Hematopoietic multipotent progenitor cell treated with erythropoietin and hydrocortisone succinate and interleukin-3 and kit ligand, for 17 days (in vitro differentiated cells): Measurements from ENCODE around the gene FUT3.

Source experiments
- DNase-seq: peaks from one replicate; pipeline ENCODE4 v3.0.0-alpha.2; 2015; ENCODE audit warnings: low spot score

Gene FUT3

GRCh38 chr19:5823579-5824281 is 27.5 kb downstream of the FUT3 start:
- peak; percentile 33 for DNase-seq

GRCh38 chr19:5822181-5822844 is 28.9 kb downstream of the FUT3 start:
- DNase-seq = no peak

- no peak for DNase-seq
Observed at GRCh38 chr19:5821521-5822180, 29.6 kb downstream of the FUT3 start.

GRCh38 chr19:5820785-5821184 is 30.5 kb downstream of the FUT3 start:
- DNase-seq = no peak

GRCh38 chr19:5818594-5818993 is 32.7 kb downstream of the FUT3 start:
- DNase-seq = no peak

GRCh38 chr19:5817218-5817617 is 34.0 kb downstream of the FUT3 start:
- no peak for DNase-seq

- DNase-seq = no peak
Observed at GRCh38 chr19:5814852-5815246, 36.4 kb downstream of the FUT3 start.

GRCh38 chr19:5814123-5814851 is 37.0 kb downstream of the FUT3 start:
- no peak for DNase-seq

GRCh38 chr19:5811117-5811516 is 40.1 kb downstream of the FUT3 start:
- no peak for DNase-seq

- no peak for DNase-seq
Observed at GRCh38 chr19:5809469-5809868, 41.8 kb downstream of the FUT3 start.

GRCh38 chr19:5809053-5809452 is 42.2 kb downstream of the FUT3 start:
- DNase-seq = no peak

- no peak for DNase-seq
Observed at GRCh38 chr19:5808120-5808816, 43.0 kb downstream of the FUT3 start.

- DNase-seq = no peak
Observed at GRCh38 chr19:5806905-5807304, 44.3 kb downstream of the FUT3 start.

- DNase-seq = no peak
Observed at GRCh38 chr19:5806133-5806489, 45.1 kb downstream of the FUT3 start.

- DNase-seq = no peak
Observed at GRCh38 chr19:5805462-5806132, 45.7 kb downstream of the FUT3 start.

GRCh38 chr19:5804516-5805461 is 46.5 kb downstream of the FUT3 start, which contains the start of gene NRTN:
Gene NRTN (plus strand): TSS chr19:5805067. CDS start chr19:5824166, 19,099 bp downstream.
- no peak for DNase-seq

- peak; percentile 86 for DNase-seq
Observed at GRCh38 chr19:5803752-5804515, 47.3 kb downstream of the FUT3 start.

- no peak for DNase-seq
Observed at GRCh38 chr19:5803441-5803751, 47.9 kb downstream of the FUT3 start.

GRCh38 chr19:5801796-5802619 is 49.2 kb downstream of the FUT3 start:
- DNase-seq = peak; percentile 59
